ENCODE measurements around the gene LIMK1. TPM values are rescaled to one million over a fixed set of nuclear protein-coding genes. Genes with fewer than 3 reads are reported as not detected.

The LIMK1 gene
- total RNA-seq, 1 donor from 2014 or later: 178 TPM

GRCh38 chr7:74051193-74051592, 32.4 kb upstream of the LIMK1 start:
- Mint-ChIP-seq H3K9me3 (ENCODE audit: unreplicated experiment) (no peaks in the 10 kb centered on the region), H3K4me3 (ENCODE audit: unreplicated experiment) (no peak overlapping the region), H3K27ac (ENCODE audit: unreplicated experiment) (no peak overlapping the region), H3K4me1 (ENCODE audit: low read depth, unreplicated experiment) (no peaks in the 10 kb centered on the region), H3K27me3 (ENCODE audit: unreplicated experiment) (peaks cover 2% of the 10 kb centered on the region), H3K36me3 (ENCODE audit: unreplicated experiment) (no peaks in the 10 kb centered on the region)
- TF ChIP-seq, protein P1, sequence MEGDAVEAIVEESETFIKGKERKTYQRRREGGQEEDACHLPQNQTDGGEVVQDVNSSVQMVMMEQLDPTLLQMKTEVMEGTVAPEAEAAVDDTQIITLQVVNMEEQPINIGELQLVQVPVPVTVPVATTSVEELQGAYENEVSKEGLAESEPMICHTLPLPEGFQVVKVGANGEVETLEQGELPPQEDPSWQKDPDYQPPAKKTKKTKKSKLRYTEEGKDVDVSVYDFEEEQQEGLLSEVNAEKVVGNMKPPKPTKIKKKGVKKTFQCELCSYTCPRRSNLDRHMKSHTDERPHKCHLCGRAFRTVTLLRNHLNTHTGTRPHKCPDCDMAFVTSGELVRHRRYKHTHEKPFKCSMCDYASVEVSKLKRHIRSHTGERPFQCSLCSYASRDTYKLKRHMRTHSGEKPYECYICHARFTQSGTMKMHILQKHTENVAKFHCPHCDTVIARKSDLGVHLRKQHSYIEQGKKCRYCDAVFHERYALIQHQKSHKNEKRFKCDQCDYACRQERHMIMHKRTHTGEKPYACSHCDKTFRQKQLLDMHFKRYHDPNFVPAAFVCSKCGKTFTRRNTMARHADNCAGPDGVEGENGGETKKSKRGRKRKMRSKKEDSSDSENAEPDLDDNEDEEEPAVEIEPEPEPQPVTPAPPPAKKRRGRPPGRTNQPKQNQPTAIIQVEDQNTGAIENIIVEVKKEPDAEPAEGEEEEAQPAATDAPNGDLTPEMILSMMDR (IDR thresholded peaks at IDR 0.05; ENCODE audit: partially characterized antibody, unreplicated experiment): no peak
- peak; percentile 10 for DNase-seq

- DNase-seq: peak; percentile 62
- no peak overlapping the region for H3K27ac Mint-ChIP-seq (ENCODE audit: unreplicated experiment)
- no peaks in the 10 kb centered on the region for H3K4me1 Mint-ChIP-seq (ENCODE audit: low read depth, unreplicated experiment)
- TF ChIP-seq, protein P1 (IDR thresholded peaks at IDR 0.05; ENCODE audit: partially characterized antibody, unreplicated experiment): peak; percentile 35
- H3K9me3 Mint-ChIP-seq (ENCODE audit: unreplicated experiment): no peaks in the 10 kb centered on the region
- H3K36me3 Mint-ChIP-seq (ENCODE audit: unreplicated experiment): no peaks in the 10 kb centered on the region
- H3K27me3 Mint-ChIP-seq (ENCODE audit: unreplicated experiment): peaks cover 2% of the 10 kb centered on the region
- H3K4me3 Mint-ChIP-seq (ENCODE audit: unreplicated experiment): no peak overlapping the region
Measured at GRCh38 chr7:74051629-74052410, 31.8 kb upstream of the LIMK1 start.

GRCh38 chr7:74052628-74053027, 31.0 kb upstream of the LIMK1 start:
- no peaks in the 10 kb centered on the region for H3K4me1 Mint-ChIP-seq (ENCODE audit: low read depth, unreplicated experiment)
- no peaks in the 10 kb centered on the region for H3K9me3 Mint-ChIP-seq (ENCODE audit: unreplicated experiment)
- TF ChIP-seq, protein P1 (IDR thresholded peaks at IDR 0.05; ENCODE audit: partially characterized antibody, unreplicated experiment): no peak
- no peak overlapping the region for H3K27ac Mint-ChIP-seq (ENCODE audit: unreplicated experiment)
- H3K36me3 Mint-ChIP-seq (ENCODE audit: unreplicated experiment): no peaks in the 10 kb centered on the region
- no peak for DNase-seq
- H3K4me3 Mint-ChIP-seq (ENCODE audit: unreplicated experiment): no peak overlapping the region
- H3K27me3 Mint-ChIP-seq (ENCODE audit: unreplicated experiment): peaks cover 2% of the 10 kb centered on the region

GRCh38 chr7:74053589-74054186, 29.9 kb upstream of the LIMK1 start:
- no peak overlapping the region for H3K27ac Mint-ChIP-seq (ENCODE audit: unreplicated experiment)
- H3K4me1 Mint-ChIP-seq (ENCODE audit: low read depth, unreplicated experiment): no peaks in the 10 kb centered on the region
- no peaks in the 10 kb centered on the region for H3K9me3 Mint-ChIP-seq (ENCODE audit: unreplicated experiment)
- peaks cover 7% of the 10 kb centered on the region for H3K27me3 Mint-ChIP-seq (ENCODE audit: unreplicated experiment)
- H3K36me3 Mint-ChIP-seq (ENCODE audit: unreplicated experiment): no peaks in the 10 kb centered on the region
- no peak for DNase-seq
- no peak overlapping the region for H3K4me3 Mint-ChIP-seq (ENCODE audit: unreplicated experiment)
- TF ChIP-seq, protein P1 (IDR thresholded peaks at IDR 0.05; ENCODE audit: partially characterized antibody, unreplicated experiment): no peak

Measured in glutamatergic neuron (in vitro differentiated cells).